ENCODE data around the gene LRCH1.

Gene LRCH1

GRCh38 chr13:46544811-46545210, 8.2 kb upstream of the LRCH1 start:
- no peak for DNase-seq (ENCODE audit: low spot score)
- Mint-ChIP-seq H3K27me3 (ENCODE audit: low read depth) (peaks cover 31% of the 10 kb centered on the region), H3K4me1 (ENCODE audit: low read depth) (peaks cover 2% of the 10 kb centered on the region), H3K27ac (no peak overlapping the region), H3K36me3 (ENCODE audit: low read depth) (no peaks in the 10 kb centered on the region), H3K4me3 (no peak overlapping the region), H3K9me3 (no peaks in the 10 kb centered on the region)

GRCh38 chr13:46546084-46546768, 6.7 kb upstream of the LRCH1 start:
- no peaks in the 10 kb centered on the region for H3K36me3 Mint-ChIP-seq (ENCODE audit: low read depth)
- no peak for DNase-seq (ENCODE audit: low spot score)
- peaks cover 6% of the 10 kb centered on the region for H3K4me1 Mint-ChIP-seq (ENCODE audit: low read depth)
- H3K27me3 Mint-ChIP-seq (ENCODE audit: low read depth): peaks cover 29% of the 10 kb centered on the region
- no peak overlapping the region for H3K27ac Mint-ChIP-seq
- no peaks in the 10 kb centered on the region for H3K9me3 Mint-ChIP-seq
- H3K4me3 Mint-ChIP-seq: no peak overlapping the region

- H3K27ac Mint-ChIP-seq: no peak overlapping the region
- H3K4me3 Mint-ChIP-seq: no peak overlapping the region
- H3K27me3 Mint-ChIP-seq (ENCODE audit: low read depth): peaks cover 22% of the 10 kb centered on the region
- no peaks in the 10 kb centered on the region for H3K36me3 Mint-ChIP-seq (ENCODE audit: low read depth)
- H3K9me3 Mint-ChIP-seq: no peaks in the 10 kb centered on the region
- DNase-seq (ENCODE audit: low spot score): no peak
- peaks cover 32% of the 10 kb centered on the region for H3K4me1 Mint-ChIP-seq (ENCODE audit: low read depth)
Observed at GRCh38 chr13:46550822-46551221, 2.1 kb upstream of the LRCH1 start.

DNA sequence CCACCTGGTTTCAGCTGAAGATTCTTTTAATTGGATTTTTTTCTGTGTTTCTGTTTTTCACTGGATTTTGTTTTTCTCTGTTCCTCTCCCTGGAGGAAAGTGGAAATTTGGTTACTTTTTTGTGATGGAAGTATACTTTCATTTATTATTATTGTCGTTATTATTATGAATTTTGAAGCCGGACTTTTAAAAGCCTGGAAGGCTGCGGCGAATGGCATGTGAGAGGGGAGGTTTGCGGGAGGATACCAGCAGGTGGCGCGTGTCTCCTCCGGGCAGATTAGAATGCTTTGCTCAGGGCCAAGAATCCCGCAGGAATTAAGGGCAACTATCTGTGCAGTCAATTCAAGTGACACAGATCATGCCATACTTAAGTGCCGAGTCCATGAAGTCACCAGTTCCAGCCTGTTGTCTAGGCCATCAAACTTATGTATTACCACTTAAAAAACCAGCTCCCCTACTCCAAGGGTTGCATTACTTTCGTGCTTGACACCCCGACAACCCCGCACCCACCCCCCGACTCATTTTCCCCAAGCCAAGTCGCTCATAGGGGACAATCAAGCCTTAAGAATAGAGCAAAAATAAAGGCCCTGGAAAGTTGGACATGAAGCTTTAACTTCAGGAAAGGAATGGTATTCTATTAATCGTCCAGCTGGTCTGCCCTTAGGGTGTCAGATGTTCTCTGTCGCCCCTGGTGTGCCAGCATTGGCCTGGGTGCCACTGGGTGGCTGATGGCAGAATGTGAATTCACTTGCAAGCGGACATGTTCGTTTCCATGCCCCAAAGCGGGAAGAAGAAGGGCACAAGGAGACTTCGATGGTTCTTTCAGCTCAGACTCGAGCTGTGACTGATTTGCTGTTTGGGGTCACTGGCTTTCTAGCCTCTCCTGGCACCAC, 1.3 kb upstream of the LRCH1 start:
- Mint-ChIP-seq H3K9me3 (no peaks in the 10 kb centered on the region), H3K27ac (no peak overlapping the region), H3K27me3 (ENCODE audit: low read depth) (peaks cover 15% of the 10 kb centered on the region), H3K4me1 (ENCODE audit: low read depth) (peaks cover 33% of the 10 kb centered on the region), H3K36me3 (ENCODE audit: low read depth) (no peaks in the 10 kb centered on the region), H3K4me3 (peak overlapping the region; percentile 97)
- DNase-seq (ENCODE audit: low spot score): peak; percentile 43

GRCh38 chr13:46552303-46552682, 677 bp upstream of the LRCH1 start:
- H3K4me1 Mint-ChIP-seq (ENCODE audit: low read depth): peaks cover 39% of the 10 kb centered on the region
- H3K27ac Mint-ChIP-seq: no peak overlapping the region
- peak overlapping the region; percentile 97 for H3K4me3 Mint-ChIP-seq
- no peaks in the 10 kb centered on the region for H3K36me3 Mint-ChIP-seq (ENCODE audit: low read depth)
- no peaks in the 10 kb centered on the region for H3K9me3 Mint-ChIP-seq
- peaks cover 14% of the 10 kb centered on the region for H3K27me3 Mint-ChIP-seq (ENCODE audit: low read depth)
- DNase-seq (ENCODE audit: low spot score): no peak

DNA sequence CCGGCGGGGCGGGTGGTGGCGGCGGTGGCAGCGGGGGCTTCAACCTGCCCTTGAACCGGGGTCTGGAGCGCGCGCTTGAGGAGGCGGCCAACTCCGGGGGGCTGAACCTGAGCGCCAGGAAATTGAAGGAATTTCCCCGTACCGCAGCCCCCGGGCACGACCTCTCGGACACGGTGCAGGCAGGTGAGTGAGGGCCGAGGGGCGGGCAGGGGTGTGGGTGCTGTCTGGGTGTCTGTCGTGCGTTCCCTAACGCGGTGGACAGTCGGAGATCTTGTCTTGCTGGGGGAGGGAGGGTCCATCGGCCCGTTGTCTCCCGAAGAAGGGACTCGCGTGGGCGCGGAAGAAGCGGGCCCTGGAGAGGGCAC, 533 bp downstream of the LRCH1 start:
- peaks cover 43% of the 10 kb centered on the region for H3K4me1 Mint-ChIP-seq (ENCODE audit: low read depth)
- H3K27me3 Mint-ChIP-seq (ENCODE audit: low read depth): peaks cover 11% of the 10 kb centered on the region
- peak overlapping the region; percentile 79 for H3K27ac Mint-ChIP-seq
- no peaks in the 10 kb centered on the region for H3K36me3 Mint-ChIP-seq (ENCODE audit: low read depth)
- DNase-seq (ENCODE audit: low spot score): no peak
- H3K4me3 Mint-ChIP-seq: peak overlapping the region; percentile 97
- H3K9me3 Mint-ChIP-seq: no peaks in the 10 kb centered on the region

DNA sequence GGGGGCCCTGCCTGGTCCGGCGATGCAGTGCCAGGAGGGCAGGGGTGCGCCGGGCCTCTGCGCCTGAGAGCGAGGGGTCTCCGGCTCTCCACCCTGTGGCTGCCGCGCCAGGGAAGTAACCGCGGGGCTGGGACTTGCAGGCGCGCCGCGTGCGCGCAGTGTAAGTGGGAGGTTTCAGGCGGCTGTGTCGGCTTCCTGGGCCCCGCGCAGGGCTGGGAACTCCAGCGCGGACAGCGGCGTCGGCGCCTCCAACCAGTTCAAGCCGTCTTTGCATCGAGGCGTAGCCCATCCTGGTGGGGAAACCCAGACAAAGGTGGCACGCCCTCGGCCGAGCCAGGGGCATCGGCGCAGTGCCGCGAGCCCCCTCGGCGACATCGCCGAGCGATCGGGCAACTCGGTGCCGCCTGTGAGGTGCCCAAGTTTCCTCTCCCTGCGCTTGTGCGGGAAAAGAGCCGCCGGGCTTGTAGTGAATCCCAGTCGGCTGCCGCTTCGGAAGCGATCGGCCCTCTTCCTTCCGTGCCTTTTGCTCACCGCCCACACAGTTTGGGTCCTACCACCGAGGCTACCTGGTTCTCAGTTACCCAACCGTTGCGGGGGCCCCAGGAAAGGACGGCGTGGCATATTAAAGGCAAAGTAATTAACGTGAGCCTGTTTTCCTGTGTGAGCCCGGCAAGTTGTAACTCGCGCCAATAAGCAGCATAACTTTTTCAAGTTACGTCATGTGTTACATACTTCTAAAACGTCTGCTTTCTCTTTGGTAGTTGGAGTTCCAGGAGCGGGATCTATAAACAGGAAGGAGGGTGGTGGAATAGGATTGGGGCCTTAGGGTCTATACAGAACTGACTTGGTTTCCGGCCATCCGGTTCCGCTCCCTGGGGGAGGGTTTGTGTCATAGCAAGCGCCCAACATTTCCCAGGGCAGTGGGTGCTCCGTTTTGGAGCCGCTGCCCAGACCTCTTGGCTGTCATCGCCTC, 1.2 kb downstream of the LRCH1 start:
- DNase-seq (ENCODE audit: low spot score): peak; percentile 76
- no peaks in the 10 kb centered on the region for H3K9me3 Mint-ChIP-seq
- peak overlapping the region; percentile 97 for H3K4me3 Mint-ChIP-seq
- peaks cover 43% of the 10 kb centered on the region for H3K4me1 Mint-ChIP-seq (ENCODE audit: low read depth)
- H3K27ac Mint-ChIP-seq: peak overlapping the region; percentile 79
- H3K36me3 Mint-ChIP-seq (ENCODE audit: low read depth): no peaks in the 10 kb centered on the region
- H3K27me3 Mint-ChIP-seq (ENCODE audit: low read depth): peaks cover 7% of the 10 kb centered on the region

- Mint-ChIP-seq H3K4me3 (peak overlapping the region; percentile 97), H3K9me3 (no peaks in the 10 kb centered on the region), H3K4me1 (ENCODE audit: low read depth) (peaks cover 46% of the 10 kb centered on the region), H3K36me3 (ENCODE audit: low read depth) (no peaks in the 10 kb centered on the region), H3K27me3 (ENCODE audit: low read depth) (peaks cover 3% of the 10 kb centered on the region), H3K27ac (peak overlapping the region; percentile 79)
- no peak for DNase-seq (ENCODE audit: low spot score)
Observed at GRCh38 chr13:46554951-46555350, 2.0 kb downstream of the LRCH1 start.

GRCh38 chr13:46555722-46556417, 2.9 kb downstream of the LRCH1 start:
- DNase-seq (ENCODE audit: low spot score): no peak
- Mint-ChIP-seq H3K9me3 (no peaks in the 10 kb centered on the region), H3K4me1 (ENCODE audit: low read depth) (peaks cover 44% of the 10 kb centered on the region), H3K27me3 (ENCODE audit: low read depth) (peaks cover 3% of the 10 kb centered on the region), H3K27ac (no peak overlapping the region), H3K36me3 (ENCODE audit: low read depth) (no peaks in the 10 kb centered on the region), H3K4me3 (peak overlapping the region; percentile 97)

DNA sequence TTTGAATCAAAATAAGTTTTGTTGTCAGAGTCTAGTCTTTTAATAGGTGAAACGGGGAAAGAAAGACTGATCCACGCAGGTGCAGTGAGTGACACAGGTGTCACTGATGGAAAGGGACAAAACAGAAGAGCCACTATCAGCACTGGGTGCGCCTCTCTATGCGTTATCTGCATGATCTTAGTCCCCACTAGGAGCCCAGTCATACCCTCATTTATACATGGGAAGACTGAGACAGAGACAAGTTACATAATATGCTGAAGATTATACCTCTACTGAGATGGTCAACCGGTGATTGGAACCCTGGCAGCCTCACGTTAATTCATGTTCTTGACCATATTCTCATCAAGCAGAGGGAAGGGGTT, 3.4 kb downstream of the LRCH1 start:
- H3K9me3 Mint-ChIP-seq: no peaks in the 10 kb centered on the region
- peaks cover under 1% of the 10 kb centered on the region for H3K27me3 Mint-ChIP-seq (ENCODE audit: low read depth)
- no peak overlapping the region for H3K4me3 Mint-ChIP-seq
- no peak overlapping the region for H3K27ac Mint-ChIP-seq
- peaks cover 41% of the 10 kb centered on the region for H3K4me1 Mint-ChIP-seq (ENCODE audit: low read depth)
- no peaks in the 10 kb centered on the region for H3K36me3 Mint-ChIP-seq (ENCODE audit: low read depth)
- DNase-seq (ENCODE audit: low spot score): no peak

- H3K27ac Mint-ChIP-seq: no peak overlapping the region
- no peaks in the 10 kb centered on the region for H3K36me3 Mint-ChIP-seq (ENCODE audit: low read depth)
- no peaks in the 10 kb centered on the region for H3K27me3 Mint-ChIP-seq (ENCODE audit: low read depth)
- H3K4me3 Mint-ChIP-seq: no peak overlapping the region
- peaks cover 26% of the 10 kb centered on the region for H3K4me1 Mint-ChIP-seq (ENCODE audit: low read depth)
- DNase-seq (ENCODE audit: low spot score): no peak
- no peaks in the 10 kb centered on the region for H3K9me3 Mint-ChIP-seq
Observed at GRCh38 chr13:46559272-46559805, 6.4 kb downstream of the LRCH1 start.

DNA sequence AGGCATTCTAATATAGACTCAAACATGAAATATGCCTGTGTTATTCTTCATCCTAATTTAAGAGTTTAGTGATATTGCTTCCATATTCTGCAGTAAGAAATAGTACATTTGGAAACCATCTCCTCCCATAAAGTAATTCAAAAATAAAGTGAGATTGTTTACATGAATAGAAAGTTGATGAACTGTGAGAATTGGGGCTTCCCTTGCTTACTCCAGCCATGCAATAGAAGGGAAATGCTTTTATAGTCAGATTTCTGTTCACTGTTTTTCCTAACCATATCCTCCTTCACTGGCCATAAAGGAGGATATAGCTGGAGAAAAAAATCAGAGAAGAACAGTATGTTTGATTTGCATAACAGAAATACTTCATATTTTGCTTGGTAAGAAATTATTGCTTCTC, 7.8 kb downstream of the LRCH1 start:
- peaks cover 16% of the 10 kb centered on the region for H3K4me1 Mint-ChIP-seq (ENCODE audit: low read depth)
- H3K4me3 Mint-ChIP-seq: no peak overlapping the region
- H3K27ac Mint-ChIP-seq: no peak overlapping the region
- H3K36me3 Mint-ChIP-seq (ENCODE audit: low read depth): no peaks in the 10 kb centered on the region
- DNase-seq (ENCODE audit: low spot score): no peak
- H3K27me3 Mint-ChIP-seq (ENCODE audit: low read depth): no peaks in the 10 kb centered on the region
- H3K9me3 Mint-ChIP-seq: no peaks in the 10 kb centered on the region

DNA sequence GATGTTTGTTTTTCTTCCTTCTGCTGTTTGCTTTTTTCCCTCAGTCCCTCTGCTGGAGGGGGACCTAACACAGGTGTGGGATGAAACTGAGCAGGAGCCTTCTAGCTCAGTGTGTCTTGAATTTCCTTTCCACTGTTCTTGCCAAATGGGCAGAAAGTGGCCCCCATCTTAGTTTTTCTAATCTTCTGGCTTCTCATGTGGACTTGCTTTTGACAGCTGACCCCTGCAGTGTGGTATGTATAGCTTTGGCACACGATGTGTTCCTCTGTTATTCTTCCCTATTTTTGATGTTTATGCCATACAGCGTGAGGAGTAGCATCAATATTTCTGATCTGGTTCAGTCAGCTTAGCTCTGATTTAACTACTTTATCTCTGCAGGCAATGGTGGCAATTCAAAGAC, 8.3 kb downstream of the LRCH1 start:
- H3K4me3 Mint-ChIP-seq: no peak overlapping the region
- H3K27me3 Mint-ChIP-seq (ENCODE audit: low read depth): no peaks in the 10 kb centered on the region
- H3K9me3 Mint-ChIP-seq: no peaks in the 10 kb centered on the region
- no peaks in the 10 kb centered on the region for H3K36me3 Mint-ChIP-seq (ENCODE audit: low read depth)
- no peak overlapping the region for H3K27ac Mint-ChIP-seq
- DNase-seq (ENCODE audit: low spot score): no peak
- peaks cover 14% of the 10 kb centered on the region for H3K4me1 Mint-ChIP-seq (ENCODE audit: low read depth)
